Subcutaneous abdominal adipose tissue (tissue), 5 donors: ENCODE data around the gene AP1M1.

Experiments
- H3K27ac ChIP-seq: one replicate; pipeline ENCODE4 v1.7.0; 2013; ENCODE audit warnings: low read depth, mild to moderate bottlenecking, inconsistent platforms, low read length, moderate library complexity
- H3K27me3 ChIP-seq, 5 donors: one replicate each; pipeline ENCODE4 v1.7.0; 2013; ENCODE audit warnings: low read length in 5 of 5, inconsistent platforms in 1 of 5; ENCODE audit not compliant: control insufficient read depth in 5 of 5, insufficient read depth in 4 of 5
- H3K36me3 ChIP-seq, 5 donors: one replicate each; pipeline ENCODE4 v1.7.0; 2013; ENCODE audit warnings: low read length in 5 of 5; ENCODE audit not compliant: control insufficient read depth in 5 of 5, insufficient read depth in 5 of 5
- H3K4me1 ChIP-seq, 5 donors: one replicate each; pipeline ENCODE4 v1.7.0; 2013; ENCODE audit warnings: low read length in 5 of 5, mild to moderate bottlenecking in 3 of 5, moderate library complexity in 1 of 5; ENCODE audit not compliant: control insufficient read depth in 5 of 5, insufficient read depth in 5 of 5
- H3K4me3 ChIP-seq, 5 donors: one replicate each; pipeline ENCODE4 v1.7.0; 2013; ENCODE audit warnings: low read length in 5 of 5, low read depth in 1 of 5
- H3K9ac ChIP-seq, 5 donors: one replicate each; pipeline ENCODE4 v1.7.0; 2013; ENCODE audit warnings: low read length in 5 of 5, mild to moderate bottlenecking in 4 of 5, moderate library complexity in 3 of 5
- H3K9me3 ChIP-seq, 5 donors: one replicate each; pipeline ENCODE4 v1.7.0; 2013; ENCODE audit warnings: low read length in 5 of 5; ENCODE audit not compliant: control insufficient read depth in 5 of 5
- donor health status: healthy.
- donor health status: healthy.
- donor health status: healthy.
- donor health status: healthy.
- donor health status: healthy.

AP1M1 gene

DNA sequence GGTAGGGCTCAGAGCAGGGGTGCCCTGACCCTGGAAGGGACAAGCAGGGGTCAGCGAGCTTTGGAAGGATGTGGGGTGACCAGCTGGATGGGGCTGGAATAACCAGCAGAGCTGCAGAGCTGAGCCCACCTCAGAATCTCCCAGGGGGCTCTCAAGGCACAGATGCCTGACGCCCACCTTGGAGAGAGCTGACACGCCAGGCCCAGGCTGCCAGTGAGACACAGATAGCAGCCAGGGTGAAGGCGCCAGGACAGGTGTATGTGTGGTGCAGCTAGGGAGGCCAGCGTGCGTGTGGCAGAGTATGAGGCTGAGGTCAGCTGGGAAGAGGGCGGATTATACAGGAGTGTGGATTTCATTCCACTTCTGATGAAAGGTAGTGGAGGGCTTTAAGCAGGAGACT is 8.9 kb downstream of the AP1M1 start:
- H3K9ac ChIP-seq, result no peak overlapping the region
- H3K9me3 ChIP-seq, result no peaks in the 10 kb centered on the region
- peaks cover 6 to 94% (median 87%) of the 10 kb centered on the region in 5 donors for H3K36me3 ChIP-seq
- peaks cover 6 to 25% (median 18%) of the 10 kb centered on the region in 5 donors for H3K4me1 ChIP-seq
- H3K27ac ChIP-seq, result no peak overlapping the region
- H3K27me3 ChIP-seq, result no peaks in the 10 kb centered on the region
- no peak overlapping the region for H3K4me3 ChIP-seq

DNA sequence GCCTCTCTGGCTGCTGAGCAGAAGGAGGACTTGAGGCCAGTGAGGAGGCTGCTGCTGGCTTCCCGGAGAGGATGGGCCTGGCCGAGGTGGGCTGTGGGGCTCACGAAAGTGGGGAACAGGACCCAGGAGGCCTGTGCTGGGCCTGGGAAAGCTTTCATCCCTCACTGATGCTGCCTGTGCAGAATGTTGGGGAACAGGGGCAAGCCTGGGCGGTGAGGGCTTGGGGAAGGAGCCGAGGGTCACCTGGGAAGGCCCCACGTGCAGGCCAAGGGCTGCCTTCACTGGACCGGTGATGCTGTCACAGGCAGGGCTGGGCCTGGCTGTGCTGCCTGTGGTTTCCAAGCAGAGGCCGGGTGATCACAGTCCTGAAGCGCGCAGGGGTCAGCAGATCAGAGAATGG is 9.4 kb downstream of the AP1M1 start:
- Histone ChIP-seq H3K4me3 (no peak overlapping the region), H3K9me3 (no peaks in the 10 kb centered on the region), H3K9ac (no peak overlapping the region), H3K27me3 (no peaks in the 10 kb centered on the region), H3K4me1 (peaks cover 6 to 25% (median 18%) of the 10 kb centered on the region in 5 donors), H3K27ac (no peak overlapping the region), H3K36me3 (peaks cover 7 to 90% (median 84%) of the 10 kb centered on the region in 5 donors)

DNA sequence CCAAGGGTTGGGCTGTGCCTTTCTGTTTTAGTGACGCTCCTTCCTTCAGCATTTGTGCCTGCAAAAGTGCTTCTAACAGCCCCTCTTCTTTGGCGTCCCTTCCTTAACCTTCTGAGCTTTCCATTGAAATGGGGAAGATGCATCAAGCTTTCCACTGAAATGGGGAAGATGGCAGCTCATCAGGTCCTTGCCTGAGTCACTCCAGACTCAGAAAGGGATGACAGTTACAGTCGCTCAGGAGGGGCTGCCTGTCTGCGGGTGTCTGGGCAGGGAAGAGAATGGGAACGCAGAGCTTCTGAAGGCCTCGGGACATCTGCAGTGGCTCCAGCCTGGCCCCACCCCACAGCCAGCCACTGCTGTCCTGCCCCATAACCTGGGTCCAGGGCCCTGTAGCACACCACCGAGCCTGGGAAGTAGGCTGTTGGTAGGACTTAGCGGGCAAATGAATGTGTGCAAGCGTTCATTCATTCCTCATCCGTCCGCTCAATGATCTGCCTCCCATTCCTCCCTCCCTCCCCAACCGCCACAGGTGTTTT is 9.8 kb downstream of the AP1M1 start:
- Histone ChIP-seq H3K27me3 (no peaks in the 10 kb centered on the region), H3K9ac (no peak overlapping the region), H3K4me3 (no peak overlapping the region), H3K9me3 (no peaks in the 10 kb centered on the region), H3K4me1 (peaks cover 4 to 23% (median 18%) of the 10 kb centered on the region in 5 donors), H3K36me3 (peaks cover 12 to 85% (median 79%) of the 10 kb centered on the region in 5 donors), H3K27ac (no peak overlapping the region)

DNA sequence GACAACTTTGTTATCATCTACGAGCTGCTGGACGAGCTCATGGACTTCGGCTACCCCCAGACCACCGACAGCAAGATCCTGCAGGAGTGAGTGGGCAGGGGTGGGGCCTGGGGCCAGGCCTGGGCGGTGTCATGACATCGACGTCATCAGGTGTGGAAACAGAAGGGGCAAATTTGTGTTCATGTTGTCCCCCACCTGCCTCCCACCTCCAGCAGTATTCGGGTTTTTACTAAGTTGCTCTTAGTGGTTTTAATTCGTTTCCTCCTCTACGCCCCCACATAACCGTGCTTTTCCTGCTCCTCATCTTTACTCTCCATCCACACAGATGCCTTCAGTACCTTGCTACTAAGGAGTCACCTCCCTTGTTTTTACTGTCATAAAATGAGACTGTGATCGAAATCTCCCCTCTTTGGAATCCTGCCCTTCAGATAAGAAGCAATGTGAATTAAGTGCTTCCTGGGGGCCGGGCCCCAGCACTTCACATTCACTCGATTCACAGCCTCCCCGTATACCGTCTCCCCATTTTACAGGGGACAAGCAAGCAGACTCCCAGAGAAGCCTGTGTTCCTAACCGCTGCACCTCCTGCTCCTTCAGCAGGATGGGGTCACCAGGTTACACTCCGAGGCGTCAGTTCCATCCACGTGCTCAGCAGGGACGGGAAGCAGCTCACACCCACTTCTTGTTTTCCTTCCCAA is 10.5 kb downstream of the AP1M1 start:
- Histone ChIP-seq H3K9ac (no peak overlapping the region), H3K36me3 (peaks cover 16 to 80% (median 73%) of the 10 kb centered on the region in 5 donors), H3K27ac (no peak overlapping the region), H3K27me3 (no peaks in the 10 kb centered on the region), H3K4me1 (peaks cover 2 to 19% (median 18%) of the 10 kb centered on the region in 5 donors), H3K4me3 (no peak overlapping the region), H3K9me3 (no peaks in the 10 kb centered on the region)

DNA sequence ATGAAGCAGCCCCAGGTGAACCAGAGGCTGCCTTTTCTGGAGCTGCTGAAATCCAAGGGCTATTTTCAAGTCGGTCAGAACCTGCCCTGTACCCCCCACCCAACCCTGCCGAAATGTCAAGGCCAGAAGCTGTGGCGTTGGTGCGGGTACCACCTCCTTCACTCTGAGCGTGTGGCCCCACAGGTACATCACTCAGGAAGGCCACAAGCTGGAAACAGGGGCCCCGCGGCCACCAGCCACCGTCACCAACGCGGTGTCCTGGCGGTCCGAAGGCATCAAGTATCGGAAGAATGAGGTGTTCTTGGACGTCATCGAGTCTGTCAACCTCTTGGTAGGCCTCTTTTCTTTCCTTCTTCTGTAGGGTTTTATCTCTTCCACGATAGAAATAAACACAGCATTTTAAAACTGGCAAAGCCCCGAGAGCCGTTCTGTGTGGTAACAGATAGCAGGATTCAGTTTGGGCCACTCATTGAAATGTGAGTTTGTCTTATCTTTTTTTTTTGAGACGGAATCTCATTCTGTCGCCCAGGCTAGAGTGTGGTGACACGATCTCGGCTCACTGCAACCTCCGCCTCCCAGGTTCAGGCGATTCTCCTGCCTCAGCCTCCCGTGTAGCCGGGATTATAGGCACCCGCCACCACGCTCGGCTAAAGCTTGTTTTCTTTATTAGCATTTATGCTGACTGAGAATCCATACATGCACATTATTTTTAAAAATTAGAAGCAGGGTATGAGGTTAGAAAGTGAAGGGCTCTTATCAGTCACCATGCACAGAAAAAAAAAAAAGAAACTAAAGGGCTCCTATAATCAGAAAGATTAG is 11.3 kb downstream of the AP1M1 start:
- H3K36me3 ChIP-seq, result peaks cover 16 to 74% (median 64%) of the 10 kb centered on the region in 5 donors
- H3K27ac ChIP-seq, result no peak overlapping the region

GRCh38 chr19:16210168-16210567 is 12.5 kb downstream of the AP1M1 start:
- H3K27ac ChIP-seq, result no peak overlapping the region
- H3K4me1 ChIP-seq, result peaks cover 0 to 10% (median 10%) of the 10 kb centered on the region in 5 donors
- no peak overlapping the region for H3K9ac ChIP-seq
- H3K36me3 ChIP-seq, result peaks cover 16 to 69% (median 60%) of the 10 kb centered on the region in 5 donors
- H3K4me3 ChIP-seq, result no peak overlapping the region
- no peaks in the 10 kb centered on the region for H3K9me3 ChIP-seq
- H3K27me3 ChIP-seq, result no peaks in the 10 kb centered on the region

More for the DNA sequence above, 11.3 kb downstream of the AP1M1 start:
- Histone ChIP-seq H3K4me1 (peaks cover 2 to 18% (median 18%) of the 10 kb centered on the region in 5 donors), H3K9ac (no peak overlapping the region), H3K27me3 (no peaks in the 10 kb centered on the region), H3K4me3 (no peak overlapping the region), H3K9me3 (no peaks in the 10 kb centered on the region)

GRCh38 chr19:16213076-16213475 is 15.4 kb downstream of the AP1M1 start:
- Histone ChIP-seq H3K36me3 (peaks cover 16 to 63% (median 47%) of the 10 kb centered on the region in 5 donors), H3K4me3 (no peak overlapping the region), H3K27me3 (no peaks in the 10 kb centered on the region), H3K27ac (no peak overlapping the region), H3K4me1 (peaks cover 0 to 10% (median 0%) of the 10 kb centered on the region in 5 donors), H3K9me3 (no peaks in the 10 kb centered on the region), H3K9ac (no peak overlapping the region)

DNA sequence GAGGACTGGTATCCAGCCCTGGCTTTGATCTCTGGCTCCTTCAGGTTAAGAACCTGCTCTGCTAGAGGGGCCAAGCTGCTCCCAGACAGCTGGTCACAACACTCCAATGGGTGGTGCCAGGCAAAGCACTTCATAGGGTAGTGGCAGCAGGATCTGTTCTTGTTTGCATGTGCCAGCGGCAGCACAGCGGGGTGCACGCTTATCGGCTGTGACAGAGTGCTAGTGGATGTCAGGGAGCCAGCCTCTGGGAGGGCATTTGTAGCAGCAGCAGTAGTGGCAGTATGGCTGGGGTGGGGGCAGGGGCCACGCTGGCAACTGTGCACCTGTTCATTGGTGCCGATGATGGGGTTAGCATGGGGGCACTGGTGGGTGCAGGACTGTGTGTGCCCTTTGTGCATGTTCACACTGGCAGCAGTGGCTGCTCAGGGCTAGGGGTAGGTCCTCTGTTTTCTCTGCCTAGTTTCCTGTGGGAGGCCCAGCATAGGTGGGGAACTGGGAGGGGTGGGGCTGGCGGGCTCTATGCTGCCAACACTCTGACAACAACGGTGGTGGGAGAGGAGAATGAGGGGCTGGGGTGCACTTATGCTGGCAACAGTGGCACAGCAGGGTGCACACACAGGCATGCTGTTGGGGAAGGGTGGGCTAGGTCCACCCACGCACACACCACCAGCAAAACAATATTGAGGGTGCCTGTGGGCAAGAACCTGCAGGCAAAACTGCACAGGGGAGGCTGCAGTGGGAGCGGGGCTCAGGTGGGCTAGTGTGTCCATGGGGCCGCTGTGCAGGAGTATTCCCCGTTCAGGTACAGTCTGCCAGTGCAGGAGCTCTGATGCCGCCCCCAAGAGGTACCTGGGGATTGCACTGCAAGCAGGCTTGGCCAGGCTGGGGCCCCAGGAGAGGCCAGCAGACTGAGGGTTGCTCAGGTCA is 19.3 kb downstream of the AP1M1 start:
- Histone ChIP-seq H3K9ac (no peak overlapping the region), H3K27me3 (no peaks in the 10 kb centered on the region), H3K36me3 (peaks cover 17 to 61% (median 47%) of the 10 kb centered on the region in 5 donors), H3K4me3 (no peak overlapping the region), H3K9me3 (peaks cover 0 to 23% (median 20%) of the 10 kb centered on the region in 5 donors), H3K4me1 (peaks cover 0 to 10% (median 0%) of the 10 kb centered on the region in 5 donors), H3K27ac (no peak overlapping the region)

DNA sequence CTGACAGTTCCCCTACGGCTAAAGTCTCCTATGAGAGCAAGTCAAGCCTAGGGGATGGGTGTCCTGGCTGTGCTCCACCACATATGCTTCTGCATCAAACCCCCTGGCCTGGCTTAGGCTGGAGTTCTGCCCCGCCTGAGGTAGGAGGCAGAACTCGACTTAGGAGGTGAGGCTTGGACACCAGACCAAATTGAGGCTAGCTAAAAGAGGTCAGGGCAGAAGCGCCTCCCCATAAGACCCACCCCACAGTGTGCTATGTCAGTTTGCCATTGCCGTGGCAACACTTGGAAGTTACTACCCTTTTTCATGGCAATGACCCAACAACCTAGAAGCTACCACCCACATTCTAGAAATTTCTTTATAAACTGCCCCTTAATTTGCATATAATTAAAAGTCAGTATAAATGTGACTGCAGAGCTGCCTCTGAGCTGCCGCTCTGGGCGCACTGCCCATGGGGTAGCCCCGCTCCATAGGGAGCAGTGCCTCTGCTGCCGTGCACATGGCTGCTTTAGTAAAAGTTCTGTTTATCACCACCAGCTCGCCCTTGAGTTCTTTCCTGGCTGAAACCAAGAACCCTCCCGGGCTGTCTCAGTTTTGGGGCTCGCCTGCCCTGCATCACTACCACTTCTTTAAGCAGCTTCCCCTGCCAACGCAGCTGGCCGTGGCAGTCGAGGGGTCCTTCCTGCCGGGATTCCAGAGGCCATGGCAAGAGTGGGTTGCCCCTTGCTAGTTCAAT is 20.2 kb downstream of the AP1M1 start:
- Histone ChIP-seq H3K4me3 (no peak overlapping the region), H3K27ac (no peak overlapping the region), H3K9me3 (peaks cover 0 to 23% (median 20%) of the 10 kb centered on the region in 5 donors), H3K4me1 (peaks cover 0 to 10% (median 0%) of the 10 kb centered on the region in 5 donors), H3K27me3 (no peaks in the 10 kb centered on the region), H3K36me3 (peaks cover 8 to 68% (median 51%) of the 10 kb centered on the region in 5 donors), H3K9ac (no peak overlapping the region)
